Neutrophil (primary cell): ENCODE results near the gene AFF1.

Experiments used
- H3K27ac ChIP-seq: fragments of 200-600 bp; sonication (generic); 2 replicates; pipeline ENCODE4 v1.5.1; 2016; ENCODE audit warnings: mild to moderate bottlenecking, moderate library complexity
- H3K27me3 ChIP-seq: fragments of 200-600 bp; sonication (generic); 2 replicates; pipeline ENCODE4 v1.6.0; 2016; ENCODE audit warnings: mild to moderate bottlenecking
- H3K36me3 ChIP-seq: fragments of 200-600 bp; sonication (generic); 2 replicates; pipeline ENCODE4 v1.5.1; 2017
- H3K4me1 ChIP-seq, 2 experiments: fragments of 200-600 bp in 1 of 2; sonication (generic) in 1 of 2; 1 replicate in 1 of 2; 2 replicates in 1 of 2; pipeline versions ENCODE4 v1.5.1 to v1.6.1; 2013 to 2016; ENCODE audit warnings: low read depth in 1 of 2, low read length in 1 of 2, mild to moderate bottlenecking in 1 of 2, moderate library complexity in 1 of 2; ENCODE audit not compliant: control insufficient read depth in 1 of 2, insufficient read depth in 1 of 2
- H3K4me3 ChIP-seq, 2 experiments: fragments of 200-600 bp in 1 of 2; sonication (generic) in 1 of 2; 1 replicate in 1 of 2; 2 replicates in 1 of 2; pipeline ENCODE4 v1.5.1; 2013 to 2016; ENCODE audit warnings: low read depth in 1 of 2, low read length in 1 of 2, mild to moderate bottlenecking in 1 of 2, moderate library complexity in 1 of 2
- H3K9me3 ChIP-seq: fragments of 200-600 bp; sonication (generic); 2 replicates; pipeline ENCODE4 v1.5.1; 2016
- TF ChIP-seq, protein P1 (sequence below): fragments of 200-600 bp; sonication (generic); IDR thresholded peaks from 2 replicates; pipeline ENCODE4 v1.5.1; 2016; ENCODE audit warnings: antibody characterized with exemption

AFF1 gene

DNA sequence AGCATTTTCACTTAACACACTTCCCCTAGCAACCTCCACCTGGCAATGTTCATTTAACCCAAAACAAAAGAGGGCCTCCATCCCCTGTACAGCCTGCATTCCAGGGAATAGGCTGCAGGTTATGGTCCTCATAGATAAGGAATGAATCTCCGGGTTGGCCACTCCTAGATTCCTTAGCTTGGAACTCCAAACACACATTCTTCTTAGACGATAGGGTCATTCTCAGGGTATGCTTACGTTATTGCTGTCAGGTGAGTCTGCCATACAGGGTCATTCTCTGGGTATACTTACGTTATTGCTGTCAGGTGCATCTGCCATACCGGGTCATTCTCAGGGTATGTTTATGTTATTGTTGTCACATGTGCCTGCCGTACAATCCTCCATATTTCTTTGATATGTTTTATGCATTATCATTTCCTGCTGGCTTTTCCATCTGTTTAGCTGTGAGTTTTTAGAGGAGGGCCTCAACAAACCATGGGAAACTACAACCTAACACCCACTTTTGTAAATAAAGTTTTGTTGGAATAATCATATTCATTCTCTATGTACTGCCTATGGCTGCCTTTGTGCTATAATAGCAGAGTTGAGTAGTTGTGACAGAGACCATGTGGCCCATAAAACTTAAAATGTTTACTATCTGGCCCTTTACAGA, 8.2 kb upstream of the AFF1 start:
- TF ChIP-seq, protein P1, sequence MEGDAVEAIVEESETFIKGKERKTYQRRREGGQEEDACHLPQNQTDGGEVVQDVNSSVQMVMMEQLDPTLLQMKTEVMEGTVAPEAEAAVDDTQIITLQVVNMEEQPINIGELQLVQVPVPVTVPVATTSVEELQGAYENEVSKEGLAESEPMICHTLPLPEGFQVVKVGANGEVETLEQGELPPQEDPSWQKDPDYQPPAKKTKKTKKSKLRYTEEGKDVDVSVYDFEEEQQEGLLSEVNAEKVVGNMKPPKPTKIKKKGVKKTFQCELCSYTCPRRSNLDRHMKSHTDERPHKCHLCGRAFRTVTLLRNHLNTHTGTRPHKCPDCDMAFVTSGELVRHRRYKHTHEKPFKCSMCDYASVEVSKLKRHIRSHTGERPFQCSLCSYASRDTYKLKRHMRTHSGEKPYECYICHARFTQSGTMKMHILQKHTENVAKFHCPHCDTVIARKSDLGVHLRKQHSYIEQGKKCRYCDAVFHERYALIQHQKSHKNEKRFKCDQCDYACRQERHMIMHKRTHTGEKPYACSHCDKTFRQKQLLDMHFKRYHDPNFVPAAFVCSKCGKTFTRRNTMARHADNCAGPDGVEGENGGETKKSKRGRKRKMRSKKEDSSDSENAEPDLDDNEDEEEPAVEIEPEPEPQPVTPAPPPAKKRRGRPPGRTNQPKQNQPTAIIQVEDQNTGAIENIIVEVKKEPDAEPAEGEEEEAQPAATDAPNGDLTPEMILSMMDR, result no peak
- Histone ChIP-seq H3K27me3 (no peaks in the 10 kb centered on the region), H3K36me3 (no peaks in the 10 kb centered on the region), H3K27ac (no peak overlapping the region), H3K9me3 (no peaks in the 10 kb centered on the region), H3K4me1 (peaks cover 23 to 24% of the 10 kb centered on the region in 2 experiments), H3K4me3 (no peak overlapping the region)

DNA sequence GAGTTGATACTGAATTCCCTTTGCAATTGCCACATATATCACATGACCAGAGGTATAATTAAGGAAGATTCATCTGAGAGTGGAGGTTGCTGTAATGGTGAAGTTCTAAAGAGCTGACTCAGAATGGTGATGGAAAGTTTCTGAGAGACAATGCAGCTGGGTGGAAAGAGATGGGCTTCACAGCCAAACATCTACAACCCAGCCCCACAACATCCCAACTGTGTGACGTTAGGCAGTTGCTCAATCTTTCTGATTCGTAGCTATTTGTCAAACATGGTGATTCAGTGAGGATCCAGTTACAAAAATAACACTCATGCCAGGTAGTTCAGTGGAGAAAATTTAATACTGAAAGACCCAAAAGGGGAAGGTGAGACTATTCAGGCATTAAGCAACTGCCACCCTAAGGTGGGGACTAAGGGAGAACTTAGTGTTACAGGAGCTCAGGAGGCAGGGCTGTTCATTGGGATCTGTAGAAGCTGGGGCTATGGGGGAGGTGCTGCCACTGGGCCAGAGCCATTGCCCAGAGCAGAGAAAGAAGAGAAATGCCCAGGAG, 6.9 kb upstream of the AFF1 start:
- TF ChIP-seq, protein P1, result no peak
- Histone ChIP-seq H3K27me3 (no peaks in the 10 kb centered on the region), H3K4me3 (no peak overlapping the region), H3K4me1 (peaks cover 13% of the 10 kb centered on the region in 2 experiments), H3K36me3 (no peaks in the 10 kb centered on the region), H3K9me3 (no peaks in the 10 kb centered on the region), H3K27ac (peak overlapping the region; percentile 37)

GRCh38 chr4:86928400-86929255, 6.2 kb upstream of the AFF1 start:
- H3K27ac ChIP-seq, result peak overlapping the region; percentile 37
- H3K9me3 ChIP-seq, result no peaks in the 10 kb centered on the region

DNA sequence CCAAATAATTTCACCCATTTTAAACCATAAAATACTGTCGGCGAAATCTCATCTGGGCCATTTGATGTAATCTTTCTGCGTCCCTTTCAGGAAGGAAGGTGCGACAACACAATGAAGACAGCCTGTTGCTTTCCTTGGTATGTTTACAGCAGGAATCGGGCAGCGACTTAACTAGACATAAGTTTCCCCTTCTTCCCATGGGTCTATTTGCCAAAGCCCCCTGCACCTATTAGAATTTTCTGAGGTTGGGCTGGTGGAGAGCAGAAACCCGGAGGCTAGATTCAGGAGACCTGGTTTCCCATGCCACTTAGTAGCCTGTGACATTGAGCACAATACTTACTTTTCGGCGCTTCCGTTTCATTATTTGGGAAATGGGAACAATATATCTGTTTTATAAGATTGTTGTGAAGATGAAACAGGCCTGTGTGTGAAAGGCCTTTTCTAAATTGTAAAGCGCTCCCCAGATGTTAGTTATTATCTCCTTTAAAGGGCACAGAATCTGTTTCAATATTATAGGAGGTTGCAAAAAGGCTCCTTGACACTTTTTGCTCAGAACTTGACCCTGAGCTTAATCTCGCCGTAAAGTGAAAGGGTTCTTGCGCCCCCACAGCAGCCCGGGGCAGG, 552 bp upstream of the AFF1 start:
- Histone ChIP-seq H3K4me3 (peak overlapping the region; percentile 77 to 94), H3K27ac (peak overlapping the region; percentile 85), H3K27me3 (no peaks in the 10 kb centered on the region), H3K36me3 (no peaks in the 10 kb centered on the region), H3K4me1 (peaks cover 22 to 26% of the 10 kb centered on the region in 2 experiments), H3K9me3 (no peaks in the 10 kb centered on the region)
- TF ChIP-seq, protein P1, result no peak

More at GRCh38 chr4:86928400-86929255, 6.2 kb upstream of the AFF1 start:
- Histone ChIP-seq H3K27me3 (no peaks in the 10 kb centered on the region), H3K36me3 (no peaks in the 10 kb centered on the region), H3K4me1 (peaks cover 13% of the 10 kb centered on the region in 2 experiments), H3K4me3 (no peak overlapping the region)
- TF ChIP-seq, protein P1, result no peak

DNA sequence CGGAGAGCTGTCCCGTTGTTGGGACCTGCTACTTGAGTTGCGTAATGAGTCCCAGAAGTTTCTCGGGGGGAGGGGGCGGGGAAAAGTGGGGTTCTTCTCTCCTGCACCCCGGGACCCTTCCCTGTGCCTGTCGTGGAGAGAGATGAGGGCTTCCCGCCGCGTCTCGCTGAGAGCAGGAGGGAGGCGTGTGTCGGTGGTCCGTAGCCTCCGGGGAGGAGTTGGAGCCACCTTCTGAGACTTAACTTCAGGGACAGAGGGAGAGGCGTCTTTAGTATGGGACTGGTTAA, 698 bp downstream of the AFF1 start:
- Histone ChIP-seq H3K27ac (peak overlapping the region; percentile 85), H3K4me1 (peaks cover 22 to 27% of the 10 kb centered on the region in 2 experiments), H3K4me3 (peak overlapping the region; percentile 77 to 94), H3K9me3 (no peaks in the 10 kb centered on the region), H3K36me3 (no peaks in the 10 kb centered on the region), H3K27me3 (no peaks in the 10 kb centered on the region)
- TF ChIP-seq, protein P1, result no peak
